Retinal pigment epithelial cell (primary cell): ENCODE results near the gene ZNF280C.
"Not testable (repeated sequence)": the region's sequence is repeated elsewhere in the genome, so short reads cannot be mapped to it uniquely, and the experiment has no call there.

Experiments
- DNase-seq: peaks from one replicate; pipeline ENCODE4 v3.0.0-alpha.2; 2010; ENCODE audit warnings: low read depth
- H3K4me3 ChIP-seq: 2 replicates; pipeline ENCODE4 v1.5.1; 2011; ENCODE audit warnings: mild to moderate bottlenecking, low read length, control low read depth, moderate library complexity
- TF ChIP-seq, protein P1 (sequence below): conservative IDR thresholded peaks from 2 replicates; pipeline ENCODE4 v1.5.1; 2011; ENCODE audit warnings: low read depth, low read length, control low read depth, inconsistent platforms

Gene ZNF280C

DNA sequence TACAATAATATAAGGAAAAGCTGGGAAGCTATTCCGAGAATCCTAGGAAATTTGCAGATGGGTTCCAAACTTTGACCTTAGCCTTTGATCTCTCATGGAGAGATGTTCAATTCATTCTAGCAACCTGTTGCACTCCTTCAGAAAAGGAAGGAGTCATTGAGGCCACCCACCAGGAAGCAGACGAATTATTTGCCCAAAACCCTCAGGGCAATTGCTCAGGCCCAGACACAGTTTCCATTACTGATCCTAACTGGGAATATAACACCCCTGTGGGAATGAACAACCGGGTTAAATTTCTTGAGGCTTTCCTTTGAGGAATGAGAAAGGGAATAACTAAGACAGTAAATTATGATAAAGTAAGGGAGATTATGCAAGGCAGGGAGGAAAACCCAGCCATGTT is 13.5 kb upstream of the ZNF280C start:
- H3K4me3 ChIP-seq: no peak overlapping the region
- TF ChIP-seq, protein P1, sequence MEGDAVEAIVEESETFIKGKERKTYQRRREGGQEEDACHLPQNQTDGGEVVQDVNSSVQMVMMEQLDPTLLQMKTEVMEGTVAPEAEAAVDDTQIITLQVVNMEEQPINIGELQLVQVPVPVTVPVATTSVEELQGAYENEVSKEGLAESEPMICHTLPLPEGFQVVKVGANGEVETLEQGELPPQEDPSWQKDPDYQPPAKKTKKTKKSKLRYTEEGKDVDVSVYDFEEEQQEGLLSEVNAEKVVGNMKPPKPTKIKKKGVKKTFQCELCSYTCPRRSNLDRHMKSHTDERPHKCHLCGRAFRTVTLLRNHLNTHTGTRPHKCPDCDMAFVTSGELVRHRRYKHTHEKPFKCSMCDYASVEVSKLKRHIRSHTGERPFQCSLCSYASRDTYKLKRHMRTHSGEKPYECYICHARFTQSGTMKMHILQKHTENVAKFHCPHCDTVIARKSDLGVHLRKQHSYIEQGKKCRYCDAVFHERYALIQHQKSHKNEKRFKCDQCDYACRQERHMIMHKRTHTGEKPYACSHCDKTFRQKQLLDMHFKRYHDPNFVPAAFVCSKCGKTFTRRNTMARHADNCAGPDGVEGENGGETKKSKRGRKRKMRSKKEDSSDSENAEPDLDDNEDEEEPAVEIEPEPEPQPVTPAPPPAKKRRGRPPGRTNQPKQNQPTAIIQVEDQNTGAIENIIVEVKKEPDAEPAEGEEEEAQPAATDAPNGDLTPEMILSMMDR: no peak
- DNase-seq: no peak

DNA sequence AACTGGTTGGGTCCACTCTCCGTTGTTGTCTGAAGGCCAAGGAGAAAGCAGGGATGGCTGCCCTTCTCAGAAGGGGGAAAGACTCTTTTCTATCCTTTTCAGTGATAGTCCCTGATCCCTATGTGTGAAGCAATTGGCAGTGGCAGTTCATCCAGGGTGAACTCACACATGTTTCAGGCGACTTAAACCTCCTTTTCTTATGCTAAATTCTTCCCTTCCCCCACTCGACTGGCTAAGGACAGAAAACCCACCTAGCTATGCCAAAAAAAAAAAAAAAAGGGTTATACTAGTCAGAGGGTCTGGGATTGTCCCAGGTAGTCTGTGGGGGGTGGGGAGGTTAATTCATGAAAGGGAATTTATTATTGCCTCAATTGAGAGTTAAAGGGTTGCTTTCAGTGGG is 12.2 kb upstream of the ZNF280C start:
- TF ChIP-seq, protein P1: no peak
- no peak overlapping the region for H3K4me3 ChIP-seq
- DNase-seq: no peak

DNA sequence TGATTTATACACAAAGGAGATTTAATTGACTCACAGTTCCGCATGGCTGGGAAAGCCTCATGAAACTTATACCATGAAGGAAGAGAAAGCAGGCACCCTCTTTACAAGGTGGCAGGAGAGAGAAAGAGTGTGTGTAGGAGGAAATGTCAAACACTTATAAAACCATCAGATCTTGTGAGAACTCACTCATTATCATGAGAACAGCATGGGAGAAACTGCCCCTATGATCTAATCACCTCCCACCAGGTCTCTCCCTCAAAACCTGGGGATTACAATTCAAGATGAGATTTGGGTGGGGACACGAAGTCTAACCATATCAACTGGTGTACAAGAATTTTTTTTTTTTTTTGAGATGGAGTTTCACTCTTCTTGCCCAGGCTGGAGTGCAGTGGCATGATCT is 3.6 kb upstream of the ZNF280C start:
- not testable (repeated sequence) for H3K4me3 ChIP-seq, DNase-seq

DNA sequence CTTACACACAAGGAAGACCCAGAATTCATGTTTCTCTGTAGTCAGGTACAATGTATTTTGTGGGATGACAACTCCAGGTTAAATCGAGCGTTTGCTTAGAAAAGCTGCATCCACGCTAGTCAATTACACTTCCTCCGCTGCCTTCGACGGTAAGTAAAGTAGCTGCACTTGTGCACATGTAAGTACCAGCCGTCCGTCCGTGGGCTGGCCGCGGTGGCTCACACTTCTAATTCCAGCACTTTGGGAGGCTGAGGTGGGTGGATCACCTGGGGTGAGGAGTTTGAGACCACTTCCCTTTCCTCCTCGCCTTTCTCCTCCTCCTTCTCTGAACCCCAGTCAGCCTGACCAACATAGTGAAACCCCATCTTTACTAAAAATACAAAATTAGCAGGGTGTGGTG is 692 bp upstream of the ZNF280C start:
- H3K4me3 ChIP-seq, DNase-seq: not testable (repeated sequence)

DNA sequence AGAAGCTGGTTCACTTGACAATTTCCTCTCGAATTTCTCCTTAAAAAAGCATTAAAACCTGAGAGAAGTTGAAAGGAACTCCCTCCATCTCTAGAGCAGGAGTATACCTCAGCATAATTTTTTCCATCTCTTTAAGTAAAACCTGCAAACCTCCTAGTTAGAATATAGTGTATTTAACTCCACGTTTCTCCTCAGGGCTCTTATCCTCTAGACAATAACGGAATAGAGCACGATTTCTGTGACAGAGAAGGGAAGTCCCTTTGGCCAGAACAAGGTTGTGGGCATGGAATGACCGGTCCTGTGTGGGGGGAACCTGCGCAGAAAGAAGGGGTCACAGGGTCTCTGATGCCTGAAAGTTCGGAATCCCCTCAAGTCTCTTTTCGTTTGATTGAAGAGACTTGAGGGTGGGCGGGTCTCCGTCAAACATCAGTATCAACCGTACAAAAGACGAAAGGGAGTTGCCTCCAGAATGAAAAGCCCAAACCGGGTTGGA is 697 bp downstream of the ZNF280C start:
- DNase-seq: no peak
- H3K4me3 ChIP-seq: peak overlapping the region; percentile 79
- TF ChIP-seq, protein P1: no peak

DNA sequence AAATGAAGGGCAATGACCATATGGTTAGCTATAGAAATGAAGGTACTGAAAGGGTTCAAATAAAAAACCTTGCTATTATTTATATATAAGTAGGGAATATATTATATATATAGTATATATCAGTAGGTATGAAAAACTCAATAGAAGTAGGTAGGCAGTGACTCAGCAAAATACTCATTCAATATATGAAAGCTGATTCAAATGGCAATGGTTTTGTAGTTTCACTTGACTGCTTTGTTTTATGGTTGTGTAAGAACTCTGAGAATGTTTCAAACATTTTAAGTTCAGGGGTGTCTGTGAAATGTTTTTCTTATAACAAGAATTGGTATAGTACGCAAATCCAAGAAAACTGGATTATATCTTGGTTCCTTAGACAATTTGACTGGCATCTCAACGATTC is 4.1 kb downstream of the ZNF280C start:
- H3K4me3 ChIP-seq: no peak overlapping the region
- TF ChIP-seq, protein P1: no peak
- no peak for DNase-seq

DNA sequence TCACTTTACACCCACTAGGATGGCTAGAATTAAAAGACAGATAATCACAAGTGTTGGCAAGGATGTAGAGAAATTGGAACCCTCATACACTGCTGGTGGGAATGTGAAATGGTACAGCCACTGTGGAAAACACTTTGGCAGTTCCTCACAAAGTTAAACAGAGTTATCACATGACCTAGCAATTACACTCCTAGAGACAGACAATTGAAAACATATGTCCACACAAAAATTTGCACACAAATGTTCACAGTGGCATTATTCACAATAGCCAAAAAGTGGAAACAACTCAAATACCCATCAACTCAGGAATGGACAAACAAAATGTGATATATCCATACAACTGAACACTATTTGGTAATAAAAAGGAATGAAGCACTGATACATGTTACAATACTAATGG is 5.7 kb downstream of the ZNF280C start:
- TF ChIP-seq, protein P1: no peak
- H3K4me3 ChIP-seq: no peak overlapping the region
- DNase-seq: no peak

DNA sequence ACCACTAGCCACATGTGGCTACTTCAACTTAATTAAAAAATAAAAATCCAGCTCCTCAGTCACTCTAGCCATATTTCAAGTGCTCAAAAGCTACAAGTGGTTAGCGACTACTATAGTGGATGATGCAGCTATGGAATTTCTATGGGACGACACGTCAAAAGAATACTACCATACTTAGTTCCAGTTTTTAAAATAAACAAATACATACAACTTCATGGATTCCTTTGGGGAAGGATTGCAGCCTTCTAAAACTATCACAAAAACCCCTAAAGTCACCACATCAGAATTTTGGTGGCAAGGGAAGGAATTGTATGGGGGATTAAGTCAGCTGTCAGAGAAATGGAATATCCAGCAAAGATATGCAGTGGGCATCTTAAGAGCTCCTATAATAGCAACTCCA is 6.5 kb downstream of the ZNF280C start:
- DNase-seq: no peak
- TF ChIP-seq, protein P1: no peak
- H3K4me3 ChIP-seq: no peak overlapping the region
